ENCODE results near the gene ZFP1.

- TF ChIP-seq CTCF (IDR thresholded peaks at IDR 0.05), result no peak
- TF ChIP-seq POLR2A (IDR thresholded peaks at IDR 0.05), result no peak
Observed at GRCh38 chr16:75172578-75172977, 24.3 kb downstream of the ZFP1 start.
